HCT116 (cell line): Measurements from ENCODE around the gene TMOD3. TPM values are rescaled to one million over a fixed set of nuclear protein-coding genes. Genes with fewer than 3 reads are reported as not detected.

ENCODE experiments used
- ATAC-seq: fragments of 200-7000 bp; cut with Tn5 transposase; 2 replicates; pipeline ENCODE4 v1.9.1; 2020; ENCODE audit warnings: mild to moderate bottlenecking, moderate library complexity
- BruUV-seq: library from RNA; stranded (reverse); fragments of 400-500 nt; replicated peaks from 2 replicates; lab custom pipeline; 2021; lab: Mats Ljungman, UMichigan
- CTCF ChIA-PET: fragments of 300-600 bp; sonication (Branson Sonifier 250); formaldehyde crosslinking; loops from one replicate; lab custom pipeline; 2021; ENCODE audit warnings: antibody characterized with exemption; lab: Charles Lee
- POLR2A ChIA-PET: fragments of 300-600, 350-600 bp; sonication (Branson Sonifier 250); formaldehyde crosslinking; loops from one replicate; lab custom pipeline; 2021; ENCODE audit warnings: antibody characterized with exemption; lab: Charles Lee
- RAD21 ChIA-PET, 2 experiments: fragments of 300-600 bp; sonication (Branson Sonifier 250); formaldehyde crosslinking; loops; one replicate each; lab custom pipeline; 2023; ENCODE audit warnings: low total read pairs in 2 of 2; ENCODE audit not compliant: uncharacterized antibody in 2 of 2, unreplicated experiment in 2 of 2, low non-redundant PET in 1 of 2; lab: Charles Lee
- DNase-seq: peaks from one replicate; pipeline ENCODE4 v3.0.0-alpha.2; 2010; ENCODE audit warnings: low read depth, low spot score
- H2AFZ ChIP-seq: fragments of 200-600 bp; shearing (Covaris generic), sonication (generic); 2 replicates; pipeline ENCODE4 v1.6.1; 2017; ENCODE audit warnings: low read depth, mixed run types, mixed read lengths, antibody characterized with exemption, low read length; ENCODE audit not compliant: poor library complexity, severe bottlenecking
- H3K27ac ChIP-seq: 2 replicates; pipeline ENCODE4 v1.5.1; 2012; ENCODE audit warnings: low read depth, low read length
- H3K27me3 ChIP-seq: fragments of 200-600 bp; sonication (generic); 2 replicates; pipeline ENCODE4 v1.6.1; 2016; ENCODE audit warnings: mixed run types, low read length, mixed read lengths; ENCODE audit not compliant: insufficient read depth
- H3K36me3 ChIP-seq, 2 experiments: fragments of 200-500 bp in 1 of 2; fragments of 200-600 bp in 1 of 2; sonication (Bioruptor generic) in 1 of 2; sonication (generic) in 1 of 2; 2 replicates each; pipeline versions ENCODE4 v1.5.1 to v1.6.1; 2014 to 2016; ENCODE audit warnings: low read length in 2 of 2, inconsistent platforms in 1 of 2, mixed read lengths in 1 of 2, mixed run types in 1 of 2; ENCODE audit not compliant: insufficient read depth in 2 of 2, control insufficient read depth in 1 of 2
- H3K4me1 ChIP-seq, 2 experiments: fragments of 200-600 bp in 1 of 2; sonication (generic) in 1 of 2; 2 replicates each; pipeline versions ENCODE4 v1.5.1 to v1.6.1; 2012 to 2017; ENCODE audit warnings: low read length in 2 of 2, inconsistent platforms in 1 of 2, mild to moderate bottlenecking in 1 of 2, mixed read lengths in 1 of 2, mixed run types in 1 of 2, moderate library complexity in 1 of 2; ENCODE audit not compliant: insufficient read depth in 2 of 2, control insufficient read depth in 1 of 2
- H3K4me2 ChIP-seq: fragments of 200-600 bp; sonication (generic); 2 replicates; pipeline ENCODE4 v1.6.1; 2017; ENCODE audit warnings: mixed run types, low read length, mixed read lengths
- H3K4me3 ChIP-seq, 2 experiments: fragments of 200-600 bp in 1 of 2; sonication (generic) in 1 of 2; replicated peaks in 1 of 2; 2 replicates each; pipeline ENCODE4 v1.5.1; 2011 to 2016; ENCODE audit warnings: low read length in 2 of 2, control low read depth in 1 of 2, low read depth in 1 of 2, mild to moderate bottlenecking in 1 of 2, mixed read lengths in 1 of 2, mixed run types in 1 of 2
- H3K79me2 ChIP-seq: fragments of 200-600 bp; sonication (generic); 2 replicates; pipeline ENCODE4 v1.6.1; 2017; ENCODE audit warnings: mild to moderate bottlenecking, mixed run types, low read length, moderate library complexity, mixed read lengths; ENCODE audit not compliant: insufficient read depth
- H3K9ac ChIP-seq: fragments of 200-600 bp; sonication (generic); 2 replicates; pipeline ENCODE4 v1.6.1; 2016; ENCODE audit warnings: low read length, mixed read lengths
- H3K9me2 ChIP-seq: fragments of 200-600 bp; sonication (generic), shearing (Covaris generic); 2 replicates; pipeline ENCODE4 v1.6.1; 2017; ENCODE audit warnings: mixed run types, mild to moderate bottlenecking, moderate library complexity; ENCODE audit not compliant: insufficient read depth
- H3K9me3 ChIP-seq, 2 experiments: fragments of 200-500 bp in 1 of 2; fragments of 200-600 bp in 1 of 2; sonication (Bioruptor generic) in 1 of 2; sonication (generic) in 1 of 2; 2 replicates each; pipeline ENCODE4 v1.6.1; 2014 to 2017; ENCODE audit warnings: low read length in 2 of 2, mixed read lengths in 2 of 2, inconsistent platforms in 1 of 2, low read depth in 1 of 2, mild to moderate bottlenecking in 1 of 2, mixed run types in 1 of 2, moderate library complexity in 1 of 2; ENCODE audit not compliant: control insufficient read depth in 1 of 2, insufficient read depth in 1 of 2
- H4K20me1 ChIP-seq: fragments of 200-600 bp; sonication (generic), shearing (Covaris generic); 2 replicates; pipeline ENCODE4 v1.6.1; 2017; ENCODE audit warnings: mixed run types, mild to moderate bottlenecking, moderate library complexity; ENCODE audit not compliant: insufficient read depth
- CBX3 ChIP-seq: IDR thresholded peaks from 2 replicates; pipeline ENCODE4 v1.6.1; 2012; ENCODE audit warnings: low read depth
- EZH2phosphoT487 ChIP-seq: fragments of 200-600 bp; IDR thresholded peaks from 2 replicates; pipeline ENCODE4 v1.6.1; 2018; ENCODE audit warnings: antibody characterized with exemption, borderline replicate concordance
- JUND ChIP-seq: IDR thresholded peaks from 2 replicates; pipeline ENCODE4 v1.6.1; 2012
- POLR2A ChIP-seq: IDR thresholded peaks from 2 replicates; pipeline ENCODE4 v1.7.0; 2011; ENCODE audit warnings: borderline replicate concordance; ENCODE audit not compliant: insufficient read depth, insufficient read length; ENCODE audit errors: extremely low read depth
- POLR2AphosphoS5 ChIP-seq: IDR thresholded peaks from 2 replicates; pipeline ENCODE4 v1.6.1; 2011; ENCODE audit warnings: mild to moderate bottlenecking, low read depth, low read length, moderate library complexity
- SIN3A ChIP-seq: IDR thresholded peaks from 2 replicates; pipeline ENCODE4 v1.6.1; 2012; ENCODE audit warnings: low read depth
- SP1 ChIP-seq: IDR thresholded peaks from 2 replicates; pipeline ENCODE4 v1.6.1; 2012; ENCODE audit warnings: low read depth
- SRF ChIP-seq: IDR thresholded peaks from 2 replicates; pipeline ENCODE4 v1.6.1; 2012; ENCODE audit warnings: low read depth
- TCF7L2 ChIP-seq: IDR thresholded peaks from 2 replicates; pipeline ENCODE4 v1.7.0; 2011; ENCODE audit warnings: borderline replicate concordance, inconsistent platforms; ENCODE audit not compliant: insufficient read depth, insufficient read length; ENCODE audit errors: extremely low read depth
- YY1 ChIP-seq: IDR thresholded peaks from 2 replicates; pipeline ENCODE4 v1.6.1; 2011; ENCODE audit warnings: low read length, low read depth, moderate library complexity, mild to moderate bottlenecking; ENCODE audit not compliant: insufficient replicate concordance; ENCODE audit errors: extremely low read depth
- intact Hi-C: fragments of 100-400 bp; cut with micrococcal nuclease; formaldehyde crosslinking; loops from 2 replicates; pipeline ENCODE4 v1.10.0; 2022
- total RNA-seq: library from RNA; stranded (reverse); gene quantifications from one replicate; pipeline ENCODE4 v1.2.1, GENCODE V29; 2021; ENCODE audit not compliant: unreplicated experiment
- TF ChIP-seq, protein P1 (sequence below): IDR thresholded peaks from 2 replicates; pipeline ENCODE4 v1.6.1; 2012
- TF ChIP-seq, protein P2 (sequence below): IDR thresholded peaks from 2 replicates; pipeline ENCODE4 v1.6.1; 2012; ENCODE audit warnings: low read depth

Gene TMOD3
- total RNA-seq, 1 experiment from 2014 or later: 78.8 TPM

DNA sequence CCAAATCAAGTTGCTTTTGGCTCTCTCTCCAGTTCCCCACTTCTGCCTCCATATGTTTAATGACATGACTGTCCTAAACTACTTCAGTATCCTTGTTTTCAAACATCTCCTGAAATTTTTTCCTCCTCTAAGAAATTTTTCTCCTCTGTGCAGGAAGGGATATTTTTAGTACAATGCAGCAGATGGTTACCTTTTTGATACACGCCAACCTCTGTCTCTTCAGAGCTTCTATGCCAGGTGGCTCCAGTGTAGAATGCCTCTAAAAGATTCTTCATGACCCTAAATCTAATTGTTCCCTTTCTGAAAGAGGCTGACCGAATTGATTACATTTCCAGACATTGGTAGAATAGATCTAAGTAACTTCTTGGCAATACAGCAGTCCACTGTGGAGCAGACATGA is 33.7 kb downstream of the TMOD3 start:
- no peak overlapping the region for H2AFZ ChIP-seq
- ChIA-PET POLR2A (no interaction called here), CTCF (interaction anchor here (1.4 kb wide), 1 partner anchor 213 kb away, joined by 4 read pairs; no protein-coding TSS in a partner anchor), RAD21 (no interaction called here)
- peak overlapping the region; percentile 59; the same call in 1 of the 2 replicates for H3K4me2 ChIP-seq
- H3K79me2 ChIP-seq: peaks cover 83% of the 10 kb centered on the region
- H3K4me1 ChIP-seq: peaks cover 71 to 75% of the 10 kb centered on the region in 2 experiments
- ATAC-seq (no peak), DNase-seq (no peak)
- H3K9me3 ChIP-seq: no peaks in the 10 kb centered on the region
- no peaks in the 10 kb centered on the region for H4K20me1 ChIP-seq
- intact Hi-C loops: no loop called here
- H3K9me2 ChIP-seq: no peaks in the 10 kb centered on the region
- peak overlapping the region; percentile 79 for H3K27ac ChIP-seq
- no peak for TF ChIP-seq SRF
- no peak for TF ChIP-seq CBX3
- TF ChIP-seq EZH2phosphoT487: no peak
- no peak for TF ChIP-seq JUND
- no peak for TF ChIP-seq YY1
- no peak for TF ChIP-seq POLR2AphosphoS5
- no peak for TF ChIP-seq SIN3A
- TF ChIP-seq SP1: no peak
- TF ChIP-seq, protein P1, sequence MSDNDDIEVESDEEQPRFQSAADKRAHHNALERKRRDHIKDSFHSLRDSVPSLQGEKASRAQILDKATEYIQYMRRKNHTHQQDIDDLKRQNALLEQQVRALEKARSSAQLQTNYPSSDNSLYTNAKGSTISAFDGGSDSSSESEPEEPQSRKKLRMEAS: no peak
- TF ChIP-seq, protein P2, sequence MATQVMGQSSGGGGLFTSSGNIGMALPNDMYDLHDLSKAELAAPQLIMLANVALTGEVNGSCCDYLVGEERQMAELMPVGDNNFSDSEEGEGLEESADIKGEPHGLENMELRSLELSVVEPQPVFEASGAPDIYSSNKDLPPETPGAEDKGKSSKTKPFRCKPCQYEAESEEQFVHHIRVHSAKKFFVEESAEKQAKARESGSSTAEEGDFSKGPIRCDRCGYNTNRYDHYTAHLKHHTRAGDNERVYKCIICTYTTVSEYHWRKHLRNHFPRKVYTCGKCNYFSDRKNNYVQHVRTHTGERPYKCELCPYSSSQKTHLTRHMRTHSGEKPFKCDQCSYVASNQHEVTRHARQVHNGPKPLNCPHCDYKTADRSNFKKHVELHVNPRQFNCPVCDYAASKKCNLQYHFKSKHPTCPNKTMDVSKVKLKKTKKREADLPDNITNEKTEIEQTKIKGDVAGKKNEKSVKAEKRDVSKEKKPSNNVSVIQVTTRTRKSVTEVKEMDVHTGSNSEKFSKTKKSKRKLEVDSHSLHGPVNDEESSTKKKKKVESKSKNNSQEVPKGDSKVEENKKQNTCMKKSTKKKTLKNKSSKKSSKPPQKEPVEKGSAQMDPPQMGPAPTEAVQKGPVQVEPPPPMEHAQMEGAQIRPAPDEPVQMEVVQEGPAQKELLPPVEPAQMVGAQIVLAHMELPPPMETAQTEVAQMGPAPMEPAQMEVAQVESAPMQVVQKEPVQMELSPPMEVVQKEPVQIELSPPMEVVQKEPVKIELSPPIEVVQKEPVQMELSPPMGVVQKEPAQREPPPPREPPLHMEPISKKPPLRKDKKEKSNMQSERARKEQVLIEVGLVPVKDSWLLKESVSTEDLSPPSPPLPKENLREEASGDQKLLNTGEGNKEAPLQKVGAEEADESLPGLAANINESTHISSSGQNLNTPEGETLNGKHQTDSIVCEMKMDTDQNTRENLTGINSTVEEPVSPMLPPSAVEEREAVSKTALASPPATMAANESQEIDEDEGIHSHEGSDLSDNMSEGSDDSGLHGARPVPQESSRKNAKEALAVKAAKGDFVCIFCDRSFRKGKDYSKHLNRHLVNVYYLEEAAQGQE: no peak
- TF ChIP-seq TCF7L2: no peak
- no peak for TF ChIP-seq POLR2A
- H3K27me3 ChIP-seq: no peaks in the 10 kb centered on the region
- BruUV-seq: no TSS peak
- no peak overlapping the region for H3K9ac ChIP-seq
- H3K4me3 ChIP-seq: no peak overlapping the region
- H3K36me3 ChIP-seq: peaks cover 0 to 12% of the 10 kb centered on the region in 2 experiments; a peak in 1 of 4 replicates
